Inflammatory macrophage treated with lipopolysaccharide for 4 hours (primary cell): Measurements from ENCODE around the gene BID.

Source experiments
- DNase-seq: peaks from one replicate; pipeline ENCODE4 v3.0.0-alpha.2; 2020

Gene BID

DNA sequence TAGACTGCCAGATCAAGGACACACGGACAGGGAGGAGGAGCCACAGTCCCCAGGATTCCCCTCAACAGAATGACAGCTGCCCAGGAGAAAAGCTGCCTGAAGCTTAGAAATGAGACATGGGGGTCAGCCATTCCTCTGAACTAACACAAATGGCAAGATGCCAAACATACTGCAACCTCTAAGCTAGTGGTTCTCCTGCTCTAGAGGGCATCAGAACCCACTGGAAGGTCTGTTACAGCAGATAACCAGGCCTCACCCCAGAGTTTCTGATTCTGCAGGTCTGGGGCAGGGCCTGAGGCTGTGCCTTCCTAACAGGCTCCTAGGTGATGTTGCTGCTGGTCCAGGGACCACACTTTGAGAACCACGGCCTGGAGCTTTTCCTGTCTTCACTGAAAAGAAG, 28.6 kb upstream of the BID start:
- DNase-seq, result no peak

DNA sequence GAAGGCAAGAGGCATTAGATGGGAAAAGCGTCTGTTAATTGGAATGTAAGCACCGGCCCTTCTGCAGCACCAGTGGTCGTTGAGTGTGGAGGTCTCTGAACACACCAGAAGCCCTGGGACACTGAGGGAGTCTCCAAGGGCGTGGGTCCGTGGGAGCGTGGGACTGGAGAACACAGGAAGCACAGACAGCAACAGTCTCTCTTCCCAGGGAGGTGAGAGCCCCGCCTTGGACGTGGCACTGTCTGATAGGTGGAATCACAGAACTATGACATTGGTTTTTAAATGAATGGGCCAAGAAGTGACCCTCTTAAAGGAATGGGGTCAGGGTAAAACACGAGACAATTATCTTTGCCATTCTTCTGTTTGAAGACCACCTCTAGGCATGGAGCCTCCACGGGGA, 28.1 kb upstream of the BID start:
- DNase-seq, result no peak

GRCh38 chr22:17797721-17798559, 23.7 kb upstream of the BID start:
- DNase-seq, result peak; percentile 76

GRCh38 chr22:17796695-17797094, 22.4 kb upstream of the BID start:
- DNase-seq, result no peak

DNA sequence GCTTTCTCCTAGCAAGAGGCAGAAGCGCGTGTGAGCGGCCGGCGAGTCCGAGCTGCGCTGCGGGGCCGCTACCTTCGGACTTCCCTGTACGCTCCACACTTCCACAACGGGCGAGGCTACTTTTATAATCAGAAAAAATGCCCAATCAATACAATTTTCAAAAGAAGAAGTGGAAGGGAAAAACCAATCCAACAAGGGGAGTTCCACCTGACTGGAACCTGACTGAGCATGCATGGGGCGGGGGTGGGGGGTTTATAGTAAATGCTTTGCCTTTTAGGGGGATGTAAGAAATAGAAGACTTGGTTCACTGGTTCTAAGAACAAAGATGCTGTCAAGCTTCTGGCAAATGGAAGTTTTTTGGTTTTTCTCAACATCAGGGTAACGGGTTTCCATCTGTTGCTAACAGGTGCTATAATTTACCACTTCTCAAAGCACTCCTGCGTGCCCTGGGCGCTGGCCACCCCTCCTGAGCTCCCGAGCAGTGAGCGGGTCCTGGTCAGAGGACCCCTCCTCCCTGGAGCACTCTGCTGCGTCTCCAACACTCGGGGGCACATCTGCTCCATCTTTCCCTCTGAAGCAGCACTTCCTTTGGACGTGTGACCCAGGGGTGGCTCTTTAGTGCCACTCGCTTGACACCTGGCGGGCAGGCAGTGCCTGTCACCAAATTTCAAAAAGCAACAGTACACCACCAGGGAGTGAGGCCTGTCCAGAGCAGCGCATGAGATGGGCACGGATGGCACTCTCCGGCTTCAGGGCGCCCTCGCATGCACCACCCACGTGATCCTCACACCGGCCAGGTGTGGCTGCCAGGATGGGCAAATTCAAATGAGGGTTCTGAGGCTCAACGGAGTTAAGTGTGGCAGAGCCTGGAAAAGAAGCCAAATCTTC, 21.6 kb upstream of the BID start:
- DNase-seq, result no peak

- DNase-seq, result no peak
Measured at GRCh38 chr22:17794726-17795542, 20.7 kb upstream of the BID start.

GRCh38 chr22:17792854-17793434, 18.7 kb upstream of the BID start:
- DNase-seq, result no peak

GRCh38 chr22:17792299-17792698, 18.0 kb upstream of the BID start:
- no peak for DNase-seq

GRCh38 chr22:17791196-17791595, 16.9 kb upstream of the BID start:
- no peak for DNase-seq

DNA sequence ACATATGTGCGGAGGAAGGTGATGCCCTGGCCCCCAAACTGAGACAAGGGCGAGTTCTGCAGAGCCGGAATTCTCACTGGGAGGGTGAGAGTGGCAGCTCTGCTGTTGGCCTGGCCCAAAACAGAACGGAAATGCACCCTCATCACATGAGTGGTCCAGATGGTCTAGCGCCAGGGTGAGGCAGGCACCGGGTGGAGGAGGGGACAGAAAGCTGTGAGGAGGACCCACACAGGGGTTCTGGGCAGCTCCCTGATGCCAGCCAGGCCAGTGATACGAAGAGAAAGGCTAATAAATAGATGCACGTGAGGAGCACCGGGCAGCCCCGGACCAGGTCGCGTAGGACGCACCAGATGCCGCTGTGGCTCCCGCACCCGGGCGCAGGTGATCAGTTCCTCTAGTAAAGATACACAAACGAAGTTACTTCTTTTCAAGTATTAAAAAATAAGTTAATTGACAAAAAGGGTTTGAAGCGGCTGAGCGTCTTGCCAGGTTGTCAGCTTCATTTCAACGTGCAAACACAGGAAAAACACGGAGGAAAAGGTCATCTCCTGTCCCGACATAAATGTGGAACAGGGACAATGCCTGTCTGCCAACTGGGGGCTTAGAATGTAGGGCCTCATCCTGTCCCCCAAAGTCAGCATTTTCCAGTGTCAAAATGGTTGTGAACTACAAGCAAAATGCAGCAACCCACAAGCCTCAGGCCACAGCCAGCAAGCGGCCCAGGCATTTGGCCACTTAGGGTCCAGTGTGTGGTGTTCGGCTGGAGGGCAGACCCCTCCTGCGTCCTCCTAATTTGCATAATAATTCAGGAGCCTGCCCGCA, 15.3 kb upstream of the BID start:
- no peak for DNase-seq

DNA sequence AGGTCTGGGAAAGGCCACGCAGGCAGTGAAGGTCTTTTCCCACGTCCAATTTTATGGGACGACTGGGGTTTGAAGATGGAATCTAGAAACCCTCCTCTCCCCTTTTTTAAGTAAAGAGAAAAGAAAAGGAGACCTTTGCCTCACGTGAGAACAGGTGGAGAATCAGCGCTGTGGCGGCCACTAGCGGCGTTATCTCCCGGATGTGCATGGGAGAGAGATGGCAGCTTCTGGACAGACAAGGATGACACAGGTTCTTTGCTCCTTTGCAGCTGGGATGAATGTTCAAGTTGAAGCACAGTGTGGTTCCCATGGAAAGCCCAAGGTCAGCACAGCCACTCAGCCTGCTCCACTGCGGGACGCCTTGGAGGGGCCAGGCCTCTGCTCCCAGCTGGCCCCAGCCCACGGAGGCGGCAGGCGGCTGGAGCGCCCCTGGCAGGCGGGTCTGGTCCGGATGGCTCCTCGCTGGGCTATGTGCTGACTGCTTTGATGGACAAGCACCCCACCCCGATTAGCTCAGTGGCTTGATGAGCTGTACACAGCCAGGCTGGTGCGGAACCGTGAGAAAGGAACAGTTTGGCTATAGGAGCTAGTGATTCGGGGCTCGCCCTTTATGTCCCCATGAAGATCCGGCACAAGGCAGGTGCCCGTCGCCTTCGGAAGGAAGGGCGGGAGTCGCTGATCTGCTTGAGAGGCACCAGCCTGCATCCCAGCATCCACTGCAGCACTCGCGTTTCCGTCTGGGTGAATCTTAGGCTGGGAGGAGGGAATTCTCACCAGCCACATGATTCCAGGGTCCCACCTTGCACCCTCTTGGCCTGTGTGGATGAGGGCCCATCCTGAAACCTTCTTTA, 14.5 kb upstream of the BID start:
- no peak for DNase-seq

- no peak for DNase-seq
Measured at GRCh38 chr22:17787716-17788330, 13.6 kb upstream of the BID start.

DNA sequence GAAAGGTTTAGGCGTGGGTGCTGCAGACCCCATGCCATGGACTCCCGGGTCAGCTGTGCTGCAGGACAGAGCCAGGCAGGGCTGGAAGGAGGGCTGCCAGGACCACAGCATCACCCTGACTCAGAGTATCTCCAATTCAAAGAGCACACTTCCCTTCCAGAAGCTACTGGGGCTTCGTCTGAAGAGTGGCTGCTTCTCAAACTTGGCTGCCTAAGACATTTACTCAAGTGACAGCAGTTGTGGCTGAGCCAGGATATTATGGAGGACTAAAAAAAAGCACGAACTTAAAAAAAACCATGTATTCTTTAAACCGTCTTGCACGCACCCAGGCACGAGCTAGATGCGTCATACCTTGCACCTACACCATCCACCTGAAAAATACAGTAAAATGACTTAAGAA, 13.0 kb upstream of the BID start:
- DNase-seq, result no peak

- DNase-seq, result peak; percentile 16
Measured at GRCh38 chr22:17786435-17787161, 12.3 kb upstream of the BID start.

DNA sequence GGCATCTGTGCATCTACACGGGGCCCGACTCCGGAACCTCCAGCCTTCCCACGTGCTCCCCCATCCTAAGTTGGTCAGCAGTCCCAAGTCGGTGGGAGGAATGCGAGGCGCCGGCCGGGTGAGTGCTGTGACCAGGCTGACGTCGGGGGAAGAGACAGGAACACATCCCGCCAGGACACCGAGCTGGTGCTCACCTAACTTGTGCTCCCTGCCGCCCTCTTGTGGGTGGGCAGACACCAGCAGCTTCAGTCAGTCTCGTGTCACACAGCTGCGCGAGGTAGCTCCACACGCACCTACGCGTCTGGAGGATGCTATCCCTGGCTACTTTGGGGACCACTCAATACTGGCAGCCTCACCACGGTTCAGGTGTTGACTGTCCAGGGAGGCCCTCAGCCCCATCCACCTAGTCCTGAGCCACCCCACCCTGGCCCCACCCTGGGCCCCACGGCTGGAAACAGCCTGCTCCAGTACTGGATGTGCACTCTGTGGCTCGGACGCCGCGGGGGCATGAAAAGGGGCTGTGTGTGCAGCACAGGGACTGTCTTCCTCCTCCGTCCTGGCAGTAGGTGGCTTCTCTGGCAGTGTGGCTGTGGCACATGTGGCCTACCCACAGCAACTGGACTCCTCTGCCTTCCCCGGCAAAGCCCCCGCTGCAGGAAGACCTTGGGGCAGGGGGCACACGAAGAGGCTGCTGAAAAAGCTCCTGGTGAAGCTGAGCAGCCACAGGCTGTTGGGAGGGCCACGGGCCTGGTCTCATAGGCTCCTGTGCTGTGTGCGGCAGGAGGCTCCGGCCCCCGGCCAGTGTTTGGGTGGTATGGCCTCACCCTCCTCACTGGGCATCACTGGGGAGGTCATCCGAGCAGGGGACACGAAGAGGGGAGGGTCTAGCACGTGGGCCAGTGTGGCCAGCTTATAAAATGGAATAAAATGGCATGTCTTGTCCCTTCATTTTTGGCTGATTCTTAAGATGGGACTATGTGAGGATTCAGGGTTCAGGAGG, 11.2 kb upstream of the BID start:
- DNase-seq, result peak; percentile 64

DNA sequence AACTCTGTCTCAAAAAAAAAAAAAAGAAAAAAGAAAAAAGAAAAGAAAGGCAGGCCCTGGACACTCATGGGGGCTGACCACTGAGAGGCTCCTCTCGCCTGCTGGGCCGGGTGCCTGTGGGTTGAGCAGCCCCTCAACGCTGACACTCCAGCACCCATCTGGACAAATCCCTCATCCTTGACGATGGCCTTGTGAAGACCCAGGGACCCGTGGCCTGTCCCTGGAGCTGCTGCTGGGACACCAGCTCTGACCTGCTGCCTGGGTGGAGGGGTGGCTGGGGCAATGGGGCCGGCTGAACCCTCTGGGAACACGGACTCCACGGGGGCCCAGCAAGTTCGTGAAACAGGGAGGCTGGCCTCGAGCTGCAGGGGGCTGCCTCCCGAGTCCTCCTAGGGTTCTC, 10.5 kb upstream of the BID start:
- DNase-seq, result no peak

- no peak for DNase-seq
Measured at GRCh38 chr22:17783773-17784480, 9.7 kb upstream of the BID start.

DNA sequence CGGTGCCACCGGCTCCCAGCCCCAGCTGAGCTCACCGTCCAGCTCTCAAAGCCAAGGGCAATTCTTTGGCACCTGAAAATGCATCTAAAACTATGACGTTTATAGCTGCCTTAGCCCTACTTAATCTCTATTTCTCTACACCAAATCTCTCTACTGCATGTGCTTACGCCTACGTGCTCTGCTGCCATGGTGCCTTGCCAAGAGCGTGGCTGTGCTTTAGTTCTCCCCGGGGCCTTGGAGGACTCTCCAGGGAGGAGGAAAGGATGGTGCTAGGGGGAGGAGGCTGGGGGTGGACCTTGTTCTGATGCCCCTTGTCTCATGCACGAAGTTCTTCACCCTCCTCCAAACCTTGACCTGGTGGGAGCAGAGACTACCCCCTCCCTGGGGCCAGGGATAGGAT, 9.0 kb upstream of the BID start:
- no peak for DNase-seq
